Thoracic aorta (tissue), 2 donors: ENCODE results near the gene EPN3. TPM values are rescaled to one million over a fixed set of nuclear protein-coding genes. Genes with fewer than 3 reads are reported as not detected.

Experiments
- ATAC-seq: fragments of 150-250 bp; one replicate; pipeline ENCODE4 v1.8.0; 2017; ENCODE audit warnings: low read depth; ENCODE audit not compliant: insufficient number of reproducible peaks, low FRiP score
- DNase-seq: peaks from one replicate; pipeline ENCODE4 v3.0.0-alpha.2; 2020; ENCODE audit warnings: low spot score
- H3K27ac ChIP-seq, 2 donors: fragments of 200-600 bp; sonication (generic); 1 replicate in 1 of 2; 2 replicates in 1 of 2; pipeline ENCODE4 v1.5.1; 2016; ENCODE audit warnings: mild to moderate bottlenecking in 2 of 2, moderate library complexity in 2 of 2
- H3K27me3 ChIP-seq: fragments of 200-600 bp; sonication (generic); replicated peaks from 2 replicates; pipeline ENCODE4 v1.6.0; 2016; ENCODE audit warnings: mild to moderate bottlenecking; ENCODE audit not compliant: insufficient read depth
- H3K36me3 ChIP-seq: fragments of 200-600 bp; sonication (generic); one replicate; pipeline ENCODE4 v1.5.1; 2016
- H3K4me1 ChIP-seq, 2 donors: fragments of 200-600 bp; sonication (generic); 1 replicate in 1 of 2; 2 replicates in 1 of 2; pipeline versions ENCODE4 v1.5.1 to v1.6.0; 2016; ENCODE audit warnings: low read depth in 2 of 2, mild to moderate bottlenecking in 1 of 2; ENCODE audit not compliant: control insufficient read depth in 1 of 2
- H3K4me3 ChIP-seq: fragments of 200-600 bp; sonication (generic); 2 replicates; pipeline ENCODE4 v1.5.1; 2016; ENCODE audit warnings: mild to moderate bottlenecking
- H3K9me3 ChIP-seq: fragments of 200-600 bp; sonication (generic); 2 replicates; pipeline ENCODE4 v1.5.1; 2016
- total RNA-seq, 2 donors: library from RNA; depleted of rRNA; stranded (reverse); fragments of >200 nt; gene quantifications; one replicate each; pipeline versions ENCODE4 v1.1.0 to v1.2.3, GENCODE V29; 2016
- TF ChIP-seq, protein P1 (sequence below): fragments of 200-600 bp; sonication (generic); IDR thresholded peaks from one replicate; pipeline ENCODE4 v1.5.1; 2019; ENCODE audit warnings: antibody characterized with exemption

Gene EPN3
- total RNA-seq, 2 donors from 2014 or later: 1.4 TPM; not detected in 1

DNA sequence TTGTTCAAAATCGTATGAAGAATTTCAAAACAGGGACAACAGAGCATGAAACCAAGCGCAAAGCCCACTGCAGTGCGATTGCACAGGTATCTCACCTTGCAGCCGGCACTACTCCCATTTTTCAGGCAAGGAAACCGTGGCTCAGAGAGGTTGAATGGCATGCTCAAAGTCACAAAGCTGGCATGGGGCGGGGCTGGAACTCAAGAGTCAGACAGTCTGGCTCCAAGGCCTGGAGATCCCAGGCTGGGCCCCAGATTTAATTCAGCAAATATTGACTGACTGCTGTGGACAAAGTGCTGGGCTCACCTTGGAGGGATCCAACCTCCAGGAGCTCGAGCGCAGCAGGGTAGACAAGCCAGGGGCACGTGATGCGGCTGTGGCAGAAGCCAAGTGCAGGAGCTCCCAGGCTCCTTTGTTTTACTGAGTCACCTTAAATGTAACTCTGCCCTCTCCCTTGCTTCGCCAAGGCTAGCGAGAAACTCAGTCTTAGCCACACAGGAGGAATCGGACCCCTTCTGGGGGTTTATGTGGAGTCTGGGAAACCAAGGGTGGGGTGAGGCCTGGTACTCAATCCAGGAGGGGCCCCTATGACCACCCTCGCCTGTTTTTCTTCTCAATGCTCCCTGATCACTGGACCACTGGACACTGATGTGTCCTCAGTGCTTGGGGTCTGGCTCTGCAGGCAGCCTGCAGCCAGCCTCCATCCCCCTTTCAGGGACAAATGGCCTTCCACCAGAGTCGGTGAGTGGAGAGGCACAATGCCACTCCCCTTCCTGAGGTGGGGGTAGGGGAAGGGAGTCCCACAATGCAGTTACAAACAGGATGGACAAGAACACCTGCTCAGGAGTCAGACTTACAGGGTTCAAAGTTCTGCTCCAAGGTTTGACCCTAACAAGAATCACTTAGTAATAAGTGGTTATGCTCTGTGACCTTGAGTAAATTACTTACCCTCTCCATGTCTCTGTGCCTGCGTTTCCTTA lies 10.6 kb downstream of the EPN3 start:
- Histone ChIP-seq H3K9me3 (no peaks in the 10 kb centered on the region), H3K27me3 (no peaks in the 10 kb centered on the region), H3K4me3 (peak overlapping the region; percentile 91), H3K27ac (no peak overlapping the region), H3K4me1 (peaks cover 18 to 28% of the 10 kb centered on the region in 2 donors), H3K36me3 (no peaks in the 10 kb centered on the region)
- TF ChIP-seq, protein P1, sequence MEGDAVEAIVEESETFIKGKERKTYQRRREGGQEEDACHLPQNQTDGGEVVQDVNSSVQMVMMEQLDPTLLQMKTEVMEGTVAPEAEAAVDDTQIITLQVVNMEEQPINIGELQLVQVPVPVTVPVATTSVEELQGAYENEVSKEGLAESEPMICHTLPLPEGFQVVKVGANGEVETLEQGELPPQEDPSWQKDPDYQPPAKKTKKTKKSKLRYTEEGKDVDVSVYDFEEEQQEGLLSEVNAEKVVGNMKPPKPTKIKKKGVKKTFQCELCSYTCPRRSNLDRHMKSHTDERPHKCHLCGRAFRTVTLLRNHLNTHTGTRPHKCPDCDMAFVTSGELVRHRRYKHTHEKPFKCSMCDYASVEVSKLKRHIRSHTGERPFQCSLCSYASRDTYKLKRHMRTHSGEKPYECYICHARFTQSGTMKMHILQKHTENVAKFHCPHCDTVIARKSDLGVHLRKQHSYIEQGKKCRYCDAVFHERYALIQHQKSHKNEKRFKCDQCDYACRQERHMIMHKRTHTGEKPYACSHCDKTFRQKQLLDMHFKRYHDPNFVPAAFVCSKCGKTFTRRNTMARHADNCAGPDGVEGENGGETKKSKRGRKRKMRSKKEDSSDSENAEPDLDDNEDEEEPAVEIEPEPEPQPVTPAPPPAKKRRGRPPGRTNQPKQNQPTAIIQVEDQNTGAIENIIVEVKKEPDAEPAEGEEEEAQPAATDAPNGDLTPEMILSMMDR: no peak
- DNase-seq: no peak
- no peak for ATAC-seq

DNA sequence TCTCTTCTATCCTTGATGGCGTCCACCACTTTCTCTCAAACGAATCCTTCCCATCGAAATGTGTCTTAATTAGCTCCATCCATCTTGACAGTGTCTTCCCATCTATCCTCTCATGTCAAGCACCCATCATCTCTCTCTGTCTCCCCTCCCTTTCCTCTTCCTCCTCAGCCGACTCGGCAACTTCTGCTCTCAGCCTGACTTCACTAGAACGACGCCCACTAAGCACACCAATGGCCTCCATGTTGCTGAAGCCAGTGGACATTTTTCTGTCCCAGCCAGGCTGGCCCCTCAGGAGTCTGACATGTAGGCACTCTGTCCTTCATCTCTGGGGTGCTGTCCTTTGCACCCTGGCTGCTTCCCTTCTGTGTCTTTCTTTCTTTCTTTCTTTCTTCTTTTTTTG lies 12.0 kb downstream of the EPN3 start:
- Histone ChIP-seq H3K9me3 (no peaks in the 10 kb centered on the region), H3K27ac (no peak overlapping the region)

DNA sequence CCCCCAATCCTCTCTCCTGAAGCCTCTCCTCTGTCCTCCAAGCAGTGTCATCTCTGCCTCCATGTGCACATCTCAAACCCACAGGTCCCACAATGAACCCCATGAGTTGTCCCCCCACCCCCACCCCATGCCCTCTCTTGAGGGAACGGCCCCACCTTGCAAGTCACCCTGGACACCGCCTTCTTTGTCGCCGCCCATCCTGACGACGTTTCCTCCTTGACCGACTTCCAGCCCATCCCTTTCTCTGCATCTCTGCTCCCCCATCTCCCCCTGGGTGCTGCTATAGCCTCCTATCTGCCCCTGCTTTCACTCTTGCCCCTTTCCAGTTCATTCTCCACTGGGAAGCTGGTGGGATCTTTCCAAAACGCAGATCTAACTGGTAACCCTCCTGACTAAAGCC lies 12.8 kb downstream of the EPN3 start:
- no peak overlapping the region for H3K4me3 ChIP-seq
- no peaks in the 10 kb centered on the region for H3K27me3 ChIP-seq
- TF ChIP-seq, protein P1: no peak
- no peaks in the 10 kb centered on the region for H3K9me3 ChIP-seq
- H3K27ac ChIP-seq: no peak overlapping the region
- ATAC-seq (no peak), DNase-seq (no peak)
- H3K36me3 ChIP-seq: no peaks in the 10 kb centered on the region
- H3K4me1 ChIP-seq: peaks cover 18 to 28% of the 10 kb centered on the region in 2 donors

More for the DNA sequence above, 12.0 kb downstream of the EPN3 start:
- Histone ChIP-seq H3K4me3 (no peak overlapping the region), H3K27me3 (no peaks in the 10 kb centered on the region), H3K36me3 (no peaks in the 10 kb centered on the region), H3K4me1 (peaks cover 18 to 28% of the 10 kb centered on the region in 2 donors)
- DNase-seq (no peak), ATAC-seq (no peak)
- TF ChIP-seq, protein P1: no peak

DNA sequence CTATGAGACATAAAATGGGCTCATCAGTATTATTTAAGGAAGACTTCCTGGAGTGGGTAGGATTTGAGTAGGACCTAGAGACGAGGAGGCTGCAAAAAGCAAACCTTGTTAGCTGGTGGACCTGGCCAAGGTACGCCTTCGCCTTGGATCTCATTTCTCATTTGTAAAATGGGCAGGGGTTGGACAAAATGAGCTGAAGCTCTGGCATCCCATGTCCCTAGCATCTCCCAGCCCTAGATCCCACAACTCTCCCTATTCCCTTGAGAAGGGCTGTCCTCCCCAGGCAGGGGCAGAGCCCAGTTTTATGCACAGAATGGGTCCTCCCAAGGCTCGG lies 14.1 kb downstream of the EPN3 start:
- Histone ChIP-seq H3K36me3 (no peaks in the 10 kb centered on the region), H3K27ac (peak overlapping the region in 1 of 2 donors; percentile 71), H3K27me3 (no peaks in the 10 kb centered on the region), H3K4me3 (peak overlapping the region; percentile 87), H3K4me1 (peaks cover 15 to 22% of the 10 kb centered on the region in 2 donors), H3K9me3 (no peaks in the 10 kb centered on the region)
- ATAC-seq: no peak
- TF ChIP-seq, protein P1: no peak
- DNase-seq: no peak

DNA sequence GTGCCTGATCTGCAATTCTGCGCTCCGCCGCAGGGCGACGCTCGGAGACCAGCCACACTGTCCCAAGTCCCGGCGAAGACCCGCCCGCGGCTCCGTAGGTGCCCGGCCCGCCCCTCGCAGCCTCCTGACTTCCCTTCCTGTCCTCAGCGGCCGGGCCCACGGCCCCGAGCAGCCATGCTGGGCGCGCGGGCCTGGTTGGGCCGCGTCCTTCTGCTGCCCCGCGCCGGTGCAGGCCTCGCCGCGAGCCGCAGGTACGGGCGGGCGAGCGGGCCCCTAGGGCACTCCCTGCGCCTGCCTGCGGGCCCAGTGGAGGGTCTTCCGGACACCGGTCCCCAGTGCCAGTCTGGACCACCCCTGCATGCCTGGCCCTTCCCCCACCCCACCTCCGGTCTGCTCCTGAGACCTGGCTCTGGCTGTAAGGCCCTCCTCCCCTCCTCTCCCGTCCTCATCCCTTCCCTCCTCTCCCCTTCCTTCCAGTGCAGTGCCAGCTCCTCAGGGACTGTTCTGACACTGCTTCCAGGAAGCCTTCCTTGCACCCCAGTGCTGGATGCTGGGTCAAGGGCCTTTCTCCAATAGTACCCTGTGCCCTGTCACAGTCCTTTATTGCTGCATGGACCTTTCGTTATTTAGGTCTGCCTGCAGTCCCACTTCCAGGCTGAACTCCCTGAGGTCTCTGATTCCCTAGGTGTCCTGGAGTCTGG lies 14.7 kb downstream of the EPN3 start, which contains the start of gene SPATA20:
TSS of gene SPATA20 (plus strand) at position 140 of the 701 bp plus-strand sequence. CDS start at position 175, 35 bp downstream.
- peak; percentile 64 for DNase-seq
- no peaks in the 10 kb centered on the region for H3K27me3 ChIP-seq
- no peaks in the 10 kb centered on the region for H3K9me3 ChIP-seq
- peak; percentile 52 for ATAC-seq
- TF ChIP-seq, protein P1: peak; percentile 99
- H3K36me3 ChIP-seq: no peaks in the 10 kb centered on the region
- peak within 1 kb of the TSS; percentile 30 to 71 for H3K27ac ChIP-seq
- peaks cover 15 to 21% of the 10 kb centered on the region in 2 donors for H3K4me1 ChIP-seq
- peak within 1 kb of the TSS; percentile 87 for H3K4me3 ChIP-seq
